MM.1S (cell line): Measurements from ENCODE around the gene NLGN1.

Experiments used
- DNase-seq: peaks from one replicate; pipeline ENCODE4 v3.0.0-alpha.2; 2015
- H2AFZ ChIP-seq: fragments of 300-600 bp; sonication (generic); 2 replicates; pipeline ENCODE4 v1.6.0; 2016; ENCODE audit warnings: antibody characterized with exemption, low read length
- H3F3A ChIP-seq: fragments of 300-600 bp; sonication (generic); 2 replicates; pipeline ENCODE4 v1.6.1; 2016; ENCODE audit warnings: mild to moderate bottlenecking, antibody characterized with exemption, low read length, moderate library complexity, mixed read lengths; ENCODE audit not compliant: insufficient read depth
- H3K27ac ChIP-seq: fragments of 300-600 bp; sonication (generic); 2 replicates; pipeline ENCODE4 v1.5.1; 2016; ENCODE audit warnings: mild to moderate bottlenecking, low read length
- H3K27me3 ChIP-seq: fragments of 300-600 bp; sonication (generic); replicated peaks from 2 replicates; pipeline ENCODE4 v1.6.0; 2016; ENCODE audit warnings: low read length; ENCODE audit not compliant: insufficient read depth
- H3K36me3 ChIP-seq: fragments of 300-600 bp; sonication (generic); replicated peaks from 2 replicates; pipeline ENCODE4 v1.6.1; 2016; ENCODE audit warnings: mild to moderate bottlenecking, low read length, mixed read lengths; ENCODE audit not compliant: insufficient read depth
- H3K4me1 ChIP-seq: fragments of 300-600 bp; sonication (generic); 2 replicates; pipeline ENCODE4 v1.6.1; 2016; ENCODE audit warnings: low read length, mixed read lengths
- H3K4me2 ChIP-seq: fragments of 300-600 bp; sonication (generic); 2 replicates; pipeline ENCODE4 v1.6.0; 2016; ENCODE audit warnings: low read depth, low read length
- H3K4me3 ChIP-seq: fragments of 300-600 bp; sonication (generic); 2 replicates; pipeline ENCODE4 v1.5.1; 2016; ENCODE audit warnings: low read length, mixed read lengths
- H3K79me2 ChIP-seq: fragments of 300-600 bp; sonication (generic); 2 replicates; pipeline ENCODE4 v1.6.1; 2016; ENCODE audit warnings: mixed run types, low read length, mixed read lengths
- H3K9ac ChIP-seq: fragments of 300-600 bp; sonication (generic); 2 replicates; pipeline ENCODE4 v1.6.1; 2016; ENCODE audit warnings: low read length, mixed read lengths
- H3K9me2 ChIP-seq: fragments of 300-600 bp; sonication (generic); replicated peaks from 2 replicates; pipeline ENCODE4 v1.6.1; 2016; ENCODE audit warnings: mild to moderate bottlenecking, low read length, mixed read lengths; ENCODE audit not compliant: insufficient read depth
- H3K9me3 ChIP-seq: fragments of 300-600 bp; sonication (generic); replicated peaks from 2 replicates; pipeline ENCODE4 v1.6.1; 2016; ENCODE audit warnings: mild to moderate bottlenecking, low read length, mixed read lengths; ENCODE audit not compliant: insufficient read depth
- H4K20me1 ChIP-seq: fragments of 300-600 bp; sonication (generic); 2 replicates; pipeline ENCODE4 v1.6.1; 2016; ENCODE audit warnings: mild to moderate bottlenecking, low read length, moderate library complexity, mixed read lengths; ENCODE audit not compliant: insufficient read depth
- EZH2 ChIP-seq: fragments of 300-600 bp; sonication (generic); optimal IDR thresholded peaks from 2 replicates; pipeline ENCODE3; 2017; ENCODE audit warnings: low read depth, mild to moderate bottlenecking, antibody characterized with exemption, low read length, mixed read lengths
- EZH2phosphoT487 ChIP-seq: fragments of 300-600 bp; sonication (generic); IDR thresholded peaks from 2 replicates; pipeline ENCODE4 v1.6.1; 2018; ENCODE audit warnings: antibody characterized with exemption, low read length
- TF ChIP-seq, protein P1 (sequence below): fragments of 300-600 bp; sonication (generic); IDR thresholded peaks from 2 replicates; pipeline ENCODE4 v1.5.1; 2016; ENCODE audit warnings: antibody characterized with exemption, low read length, mixed read lengths

Gene NLGN1

DNA sequence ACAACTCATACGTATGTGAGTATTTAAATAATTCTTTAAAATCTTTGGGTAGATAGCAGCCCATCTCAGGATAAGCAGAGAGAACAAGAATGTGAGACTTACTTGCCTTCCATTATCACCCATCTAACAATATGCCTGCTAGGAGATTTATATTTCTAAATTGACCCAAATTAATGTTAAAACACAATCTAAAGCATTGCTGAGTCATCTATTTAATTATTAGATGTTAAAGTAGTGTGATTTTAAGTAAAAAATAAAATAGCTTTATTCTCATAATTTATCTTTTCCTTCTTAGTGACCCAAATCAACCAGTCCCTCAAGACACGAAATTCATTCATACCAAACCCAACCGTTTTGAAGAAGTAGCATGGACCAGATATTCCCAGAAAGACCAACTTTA is 882.6 kb downstream of the NLGN1 start:
- no peaks in the 10 kb centered on the region for H3K27me3 ChIP-seq
- H3K79me2 ChIP-seq: no peaks in the 10 kb centered on the region
- no peaks in the 10 kb centered on the region for H3F3A ChIP-seq
- no peaks in the 10 kb centered on the region for H3K9me2 ChIP-seq
- H3K9ac ChIP-seq: no peak overlapping the region
- no peak overlapping the region for H3K27ac ChIP-seq
- H3K9me3 ChIP-seq: no peaks in the 10 kb centered on the region
- TF ChIP-seq EZH2 (no peak), EZH2phosphoT487 (no peak)
- TF ChIP-seq, protein P1, sequence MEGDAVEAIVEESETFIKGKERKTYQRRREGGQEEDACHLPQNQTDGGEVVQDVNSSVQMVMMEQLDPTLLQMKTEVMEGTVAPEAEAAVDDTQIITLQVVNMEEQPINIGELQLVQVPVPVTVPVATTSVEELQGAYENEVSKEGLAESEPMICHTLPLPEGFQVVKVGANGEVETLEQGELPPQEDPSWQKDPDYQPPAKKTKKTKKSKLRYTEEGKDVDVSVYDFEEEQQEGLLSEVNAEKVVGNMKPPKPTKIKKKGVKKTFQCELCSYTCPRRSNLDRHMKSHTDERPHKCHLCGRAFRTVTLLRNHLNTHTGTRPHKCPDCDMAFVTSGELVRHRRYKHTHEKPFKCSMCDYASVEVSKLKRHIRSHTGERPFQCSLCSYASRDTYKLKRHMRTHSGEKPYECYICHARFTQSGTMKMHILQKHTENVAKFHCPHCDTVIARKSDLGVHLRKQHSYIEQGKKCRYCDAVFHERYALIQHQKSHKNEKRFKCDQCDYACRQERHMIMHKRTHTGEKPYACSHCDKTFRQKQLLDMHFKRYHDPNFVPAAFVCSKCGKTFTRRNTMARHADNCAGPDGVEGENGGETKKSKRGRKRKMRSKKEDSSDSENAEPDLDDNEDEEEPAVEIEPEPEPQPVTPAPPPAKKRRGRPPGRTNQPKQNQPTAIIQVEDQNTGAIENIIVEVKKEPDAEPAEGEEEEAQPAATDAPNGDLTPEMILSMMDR: no peak
- no peaks in the 10 kb centered on the region for H4K20me1 ChIP-seq
- H3K4me3 ChIP-seq: no peak overlapping the region
- no peaks in the 10 kb centered on the region for H3K36me3 ChIP-seq
- DNase-seq: no peak
- H2AFZ ChIP-seq: no peak overlapping the region
- no peaks in the 10 kb centered on the region for H3K4me1 ChIP-seq
- no peak overlapping the region for H3K4me2 ChIP-seq

DNA sequence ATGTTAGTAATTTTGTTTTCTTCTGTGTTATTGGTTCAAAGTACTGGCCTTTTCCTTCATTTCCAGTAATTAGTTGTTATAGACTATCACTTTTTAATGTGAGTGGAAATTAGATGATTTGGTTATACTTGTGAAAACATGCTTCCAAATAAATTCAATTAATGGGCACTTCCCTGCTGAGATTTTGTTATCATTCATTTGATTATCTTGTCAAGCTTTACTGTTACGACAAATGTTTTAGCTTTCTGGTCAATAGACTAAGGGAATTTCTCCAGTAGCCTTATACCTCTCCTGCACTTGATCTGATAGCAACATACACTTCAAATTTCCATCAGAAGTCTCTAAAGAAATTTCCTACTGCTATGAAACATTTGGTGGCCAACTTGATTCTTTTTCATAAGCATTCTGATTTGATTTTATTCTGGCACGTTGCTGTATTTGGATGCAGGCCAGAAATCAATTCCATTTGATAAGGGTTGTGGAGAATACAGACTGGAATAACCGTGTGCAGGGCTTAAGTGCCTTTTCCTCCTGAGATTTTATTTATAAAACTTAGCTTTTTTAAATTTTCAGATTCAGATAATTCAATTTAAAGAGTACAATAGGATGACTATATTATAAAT is 887.8 kb downstream of the NLGN1 start:
- no peak overlapping the region for H2AFZ ChIP-seq
- H3K27ac ChIP-seq: no peak overlapping the region
- no peaks in the 10 kb centered on the region for H3K9me2 ChIP-seq

DNA sequence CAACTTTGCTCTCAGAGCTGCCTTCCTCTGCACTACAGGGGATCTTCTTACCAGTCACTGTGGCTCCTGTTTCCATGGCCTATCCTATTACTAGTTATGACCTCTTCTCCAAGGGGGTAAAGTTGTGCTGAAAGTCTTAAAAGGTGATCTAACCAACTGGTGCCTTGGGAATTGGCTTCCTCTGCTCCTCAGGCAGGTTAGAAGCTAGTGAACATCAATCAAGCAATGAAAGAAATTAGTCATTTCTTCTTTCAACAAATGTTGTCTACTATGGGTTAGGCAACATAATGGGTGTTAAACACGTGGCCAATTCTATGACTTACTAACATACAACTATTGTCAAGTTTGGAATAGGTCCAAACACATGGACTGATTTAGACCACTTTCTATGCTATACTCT is 890.2 kb downstream of the NLGN1 start:
- no peaks in the 10 kb centered on the region for H3K27me3 ChIP-seq
- no peaks in the 10 kb centered on the region for H3F3A ChIP-seq
- no peak overlapping the region for H2AFZ ChIP-seq
- H3K9ac ChIP-seq: no peak overlapping the region
- H3K36me3 ChIP-seq: no peaks in the 10 kb centered on the region
- no peak overlapping the region for H3K4me2 ChIP-seq
- DNase-seq: no peak
- H3K9me3 ChIP-seq: no peaks in the 10 kb centered on the region
- no peaks in the 10 kb centered on the region for H4K20me1 ChIP-seq
- TF ChIP-seq EZH2: no peak
- TF ChIP-seq, protein P1: no peak
- no peak overlapping the region for H3K4me3 ChIP-seq
- H3K9me2 ChIP-seq: no peaks in the 10 kb centered on the region
- H3K27ac ChIP-seq: no peak overlapping the region
- no peaks in the 10 kb centered on the region for H3K79me2 ChIP-seq
- no peaks in the 10 kb centered on the region for H3K4me1 ChIP-seq

More for the DNA sequence above, 887.8 kb downstream of the NLGN1 start:
- TF ChIP-seq EZH2phosphoT487 (no peak), EZH2 (no peak)
- TF ChIP-seq, protein P1: no peak
- Histone ChIP-seq H4K20me1 (no peaks in the 10 kb centered on the region), H3K27me3 (no peaks in the 10 kb centered on the region), H3K9me3 (no peaks in the 10 kb centered on the region), H3K36me3 (no peaks in the 10 kb centered on the region), H3K4me1 (no peaks in the 10 kb centered on the region), H3K4me2 (no peak overlapping the region), H3K9ac (no peak overlapping the region), H3F3A (no peaks in the 10 kb centered on the region), H3K79me2 (no peaks in the 10 kb centered on the region), H3K4me3 (no peak overlapping the region)
- no peak for DNase-seq
